AG04450 (cell line): ENCODE results near the gene S100A2. TPM values are rescaled to one million over a fixed set of nuclear protein-coding genes. Genes with fewer than 3 reads are reported as not detected.

ENCODE experiments used
- CTCF ChIA-PET: fragments of 300-600, 350-600 bp; formaldehyde crosslinking; extraction: SDS; loops from one replicate; lab custom pipeline; 2022; ENCODE audit warnings: antibody characterized with exemption, inconsistent platforms; lab: Charles Lee
- POLR2A ChIA-PET: fragments of 350-600 bp; formaldehyde crosslinking; extraction: SDS; loops from one replicate; lab custom pipeline; 2021; ENCODE audit warnings: antibody characterized with exemption, inconsistent platforms; lab: Yijun Ruan, JAX
- DNase-seq: peaks from one replicate; pipeline ENCODE4 v3.0.0-alpha.2; 2011; ENCODE audit warnings: low read depth, low spot score
- H3K27ac ChIP-seq: one replicate; pipeline ENCODE4 v1.5.1; 2012; ENCODE audit warnings: low read depth, low read length, control low read depth
- H3K27me3 ChIP-seq: one replicate; pipeline ENCODE4 v1.6.0; 2012; ENCODE audit warnings: low read length; ENCODE audit not compliant: control insufficient read depth, insufficient read depth
- H3K4me3 ChIP-seq: 2 replicates; pipeline ENCODE4 v1.5.1; 2011; ENCODE audit warnings: mild to moderate bottlenecking, low read depth, low read length, control low read depth
- H3K9me3 ChIP-seq: 2 replicates; pipeline ENCODE4 v1.5.1; 2012; ENCODE audit warnings: low read length; ENCODE audit not compliant: control insufficient read depth, insufficient read depth
- CTCF ChIP-seq: IDR thresholded peaks from 2 replicates; pipeline ENCODE4 v1.5.1; 2011; ENCODE audit warnings: low read depth, low read length, control low read depth, inconsistent platforms
- polyA plus RNA-seq: library from polyadenylated mRNA; depleted of rRNA; stranded (reverse); fragments of >200 nt; gene quantifications from 2 replicates; pipeline ENCODE4 v1.2.3, GENCODE V29; 2011

The S100A2 gene
- polyA plus RNA-seq, 1 experiment, result 5.2 TPM

GRCh38 chr1:153610811-153611301 is 45.2 kb upstream of the S100A2 start:
- peak overlapping the region; percentile 47 for H3K27ac ChIP-seq
- no peaks in the 10 kb centered on the region for H3K9me3 ChIP-seq
- no peak for TF ChIP-seq CTCF
- DNase-seq, result no peak
- H3K4me3 ChIP-seq, result peak overlapping the region; percentile 83
- POLR2A ChIA-PET, result interaction anchor here (1.7 kb wide), 1 partner anchor 17 kb away, joined by 4 read pairs; the partner anchor contains the start of gene S100A13
- H3K27me3 ChIP-seq, result no peaks in the 10 kb centered on the region
- CTCF ChIA-PET, result interaction anchor here (2.0 to 9.3 kb wide), 3 partner anchors 17 to 77 kb away, joined by 5 to 80 read pairs (median 9); partner anchors contain the start of genes S100A1 and S100A13

- TF ChIP-seq CTCF, result no peak
- H3K27ac ChIP-seq, result peak overlapping the region; percentile 47
- H3K4me3 ChIP-seq, result peak overlapping the region; percentile 83
- H3K9me3 ChIP-seq, result no peaks in the 10 kb centered on the region
- ChIA-PET POLR2A (interaction anchor here (1.1 to 1.7 kb wide), 2 partner anchors 17 kb away, joined by 4 read pairs; partner anchors contain the start of gene S100A13), CTCF (interaction anchor here (2.0 to 9.3 kb wide), 3 partner anchors 18 to 77 kb away, joined by 5 to 80 read pairs (median 9); partner anchors contain the start of genes S100A1 and S100A13)
- no peaks in the 10 kb centered on the region for H3K27me3 ChIP-seq
- DNase-seq, result no peak
Measured at GRCh38 chr1:153610334-153610733, 44.7 kb upstream of the S100A2 start.

GRCh38 chr1:153609585-153609907 is 43.9 kb upstream of the S100A2 start:
- ChIA-PET POLR2A (interaction anchor here (1.1 kb wide), 1 partner anchor 17 kb away, joined by 4 read pairs; no protein-coding TSS in a partner anchor), CTCF (interaction anchor here (2.0 to 9.3 kb wide), 3 partner anchors 18 to 76 kb away, joined by 5 to 80 read pairs (median 9); partner anchors contain the start of genes S100A1 and S100A13)
- no peaks in the 10 kb centered on the region for H3K27me3 ChIP-seq
- TF ChIP-seq CTCF, result no peak
- peak overlapping the region; percentile 90 for H3K27ac ChIP-seq
- peak overlapping the region; percentile 57 for H3K4me3 ChIP-seq
- H3K9me3 ChIP-seq, result no peaks in the 10 kb centered on the region
- DNase-seq, result no peak

- Histone ChIP-seq H3K27ac (peak overlapping the region; percentile 90), H3K27me3 (no peaks in the 10 kb centered on the region), H3K9me3 (no peaks in the 10 kb centered on the region), H3K4me3 (peak overlapping the region; percentile 57)
- POLR2A ChIA-PET, result interaction anchor here (1.1 kb wide), 1 partner anchor 16 kb away, joined by 4 read pairs; no protein-coding TSS in a partner anchor
- TF ChIP-seq CTCF, result no peak
- no peak for DNase-seq
- CTCF ChIA-PET, result interaction anchor here (0.6 to 9.3 kb wide), 5 partner anchors 12 to 76 kb away, joined by 3 to 80 read pairs (median 7); partner anchors contain the start of genes S100A1 and S100A13
Measured at GRCh38 chr1:153608742-153609584, 43.3 kb upstream of the S100A2 start.
